Keratinocyte (primary cell): ENCODE results near the gene KRT25. TPM values are rescaled to one million over a fixed set of nuclear protein-coding genes. Genes with fewer than 3 reads are reported as not detected.

ENCODE experiments used
- DNase-seq: peaks from one replicate; pipeline ENCODE4 v3.0.0-alpha.2; 2011; ENCODE audit warnings: low read depth, missing footprints, low spot score
- FAIRE-seq: peaks from 2 replicates; lab custom pipeline; 2011; peaks lifted over from hg19 to GRCh38; lab: Jason Lieb, UNC
- H2AFZ ChIP-seq: 2 replicates; pipeline ENCODE4 v1.6.0; 2012; ENCODE audit warnings: low read length, control low read depth, inconsistent platforms; ENCODE audit not compliant: control insufficient read depth
- H3K27ac ChIP-seq: 2 replicates; pipeline ENCODE4 v1.5.1; 2011; ENCODE audit warnings: low read length; ENCODE audit not compliant: control insufficient read depth, insufficient read depth
- H3K27me3 ChIP-seq: 3 replicates; pipeline ENCODE4 v1.6.0; 2011; ENCODE audit warnings: low read length; ENCODE audit not compliant: control insufficient read depth, insufficient read depth; ENCODE audit errors: extremely low read depth
- H3K36me3 ChIP-seq, 2 experiments: 2 replicates in 1 of 2; 3 replicates in 1 of 2; pipeline ENCODE4 v1.5.1; 2011; ENCODE audit warnings: low read length in 2 of 2, mild to moderate bottlenecking in 1 of 2; ENCODE audit not compliant: control insufficient read depth in 2 of 2, insufficient read depth in 2 of 2; ENCODE audit errors: extremely low read depth in 1 of 2
- H3K4me1 ChIP-seq: 3 replicates; pipeline ENCODE4 v1.5.1; 2011; ENCODE audit warnings: low read length; ENCODE audit not compliant: control insufficient read depth, insufficient read depth; ENCODE audit errors: extremely low read depth
- H3K4me2 ChIP-seq: 3 replicates; pipeline ENCODE4 v1.6.0; 2011; ENCODE audit warnings: low read depth, low read length; ENCODE audit not compliant: control insufficient read depth, insufficient read depth; ENCODE audit errors: extremely low read depth
- H3K4me3 ChIP-seq, 3 experiments: fragments of 200-600 bp in 1 of 3; sonication (generic) in 1 of 3; 2 replicates in 2 of 3; 3 replicates in 1 of 3; pipeline ENCODE4 v1.5.1; 2011 to 2016; ENCODE audit warnings: low read length in 3 of 3, mild to moderate bottlenecking in 3 of 3, control low read depth in 2 of 3, inconsistent platforms in 1 of 3, low read depth in 1 of 3, mixed read lengths in 1 of 3, mixed run types in 1 of 3, moderate library complexity in 1 of 3; ENCODE audit not compliant: control insufficient read depth in 2 of 3, insufficient read depth in 2 of 3; ENCODE audit errors: extremely low read depth in 1 of 3
- H3K79me2 ChIP-seq: 2 replicates; pipeline ENCODE4 v1.6.0; 2012; ENCODE audit warnings: low read length; ENCODE audit not compliant: control insufficient read depth, insufficient read depth
- H3K9ac ChIP-seq: 3 replicates; pipeline ENCODE4 v1.6.0; 2011; ENCODE audit warnings: low read length; ENCODE audit not compliant: control insufficient read depth, insufficient read depth; ENCODE audit errors: extremely low read depth
- H3K9me1 ChIP-seq: 3 replicates; pipeline ENCODE4 v1.6.0; 2011; ENCODE audit warnings: low read length; ENCODE audit not compliant: control insufficient read depth, insufficient read depth; ENCODE audit errors: extremely low read depth
- H3K9me3 ChIP-seq: 2 replicates; pipeline ENCODE4 v1.5.1; 2012; ENCODE audit warnings: low read depth, low read length; ENCODE audit not compliant: control insufficient read depth
- H4K20me1 ChIP-seq: 3 replicates; pipeline ENCODE4 v1.6.0; 2011; ENCODE audit warnings: low read length; ENCODE audit not compliant: control insufficient read depth, insufficient read depth; ENCODE audit errors: extremely low read depth
- EZH2 ChIP-seq: IDR thresholded peaks from one replicate; pipeline ENCODE4 v1.6.1; 2012; ENCODE audit warnings: inconsistent platforms, mild to moderate bottlenecking, low read length, moderate library complexity
- dilution Hi-C: fragments of 300-500 bp; cut with MboI; formaldehyde crosslinking; loops from one replicate; pipeline ENCODE4 v1.7.0; 2020; ENCODE audit warnings: low sequenced_read_pairs; ENCODE audit not compliant: extremely low pct_ligation_motif_present
- polyA plus RNA-seq, 5 experiments: library from polyadenylated mRNA; depleted of rRNA in 3 of 5; stranded (reverse) in 3 of 5; stranded (forward) in 1 of 5; unstranded in 1 of 5; fragments of >200 nt; gene quantifications; 1 replicate in 1 of 5; 2 replicates in 3 of 5; 3 replicates in 1 of 5; pipeline versions ENCODE4 v1.2.1 to v1.2.3, GENCODE V29; 2011 to 2012; ENCODE audit warnings: missing spikeins in 2 of 5, low read depth in 1 of 5, low replicate concordance in 1 of 5
- TF ChIP-seq, protein P1 (sequence below), 3 experiments: IDR thresholded peaks in 1 of 3; conservative IDR thresholded peaks in 1 of 3; optimal IDR thresholded peaks in 1 of 3; 2 replicates in 2 of 3; 3 replicates in 1 of 3; pipeline versions ENCODE3 to v1.5.1; 2011; ENCODE audit warnings: low read length in 3 of 3, mild to moderate bottlenecking in 3 of 3, moderate library complexity in 2 of 3, control low read depth in 1 of 3, inconsistent platforms in 1 of 3; ENCODE audit not compliant: insufficient read depth in 2 of 3; ENCODE audit errors: extremely low read depth in 1 of 3

Gene KRT25
- polyA plus RNA-seq, 1 donor (not counting 4 experiments of a cell fraction or from before 2014, with no cell fraction given): not detected

DNA sequence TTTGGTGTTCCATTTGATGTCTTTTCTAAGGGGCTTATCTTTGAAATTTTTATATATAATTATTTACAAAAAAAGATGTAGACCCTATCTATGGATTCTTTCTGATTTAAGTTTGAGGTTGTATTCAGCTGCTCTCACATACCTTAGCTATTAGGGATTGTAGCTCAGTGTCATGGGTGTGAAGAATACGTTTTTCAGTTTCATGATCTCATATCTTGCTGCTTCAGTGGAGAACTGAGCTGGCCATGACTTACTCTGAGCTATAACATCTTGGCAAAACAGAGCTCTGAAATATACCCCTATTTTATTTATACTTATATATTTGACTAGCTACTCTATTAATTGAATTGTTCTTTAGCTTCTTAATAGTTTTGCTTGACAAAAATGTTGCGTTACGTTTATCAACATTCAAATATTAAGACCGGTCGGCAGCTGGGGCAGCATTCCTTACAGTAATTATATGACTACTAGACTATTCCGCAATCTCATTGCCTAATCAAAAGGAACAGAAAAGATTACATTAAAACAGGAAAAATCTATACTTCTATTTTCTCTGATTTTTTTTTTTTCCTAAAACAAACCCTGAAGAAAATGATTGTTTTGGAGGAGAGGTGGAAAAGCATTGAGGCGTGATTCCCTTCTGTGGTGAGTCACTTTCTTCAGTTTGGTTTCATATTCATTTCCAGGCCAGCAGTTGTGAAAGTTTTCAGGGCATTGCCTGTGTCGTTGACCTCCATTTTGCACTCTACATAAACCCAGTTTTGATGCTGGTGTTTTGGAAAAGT, 27.5 kb downstream of the KRT25 start:
- FAIRE-seq: no peak
- no peaks in the 10 kb centered on the region for H3K36me3 ChIP-seq
- peak overlapping the region; percentile 12 for H3K4me2 ChIP-seq
- no peak overlapping the region for H2AFZ ChIP-seq
- H3K9me1 ChIP-seq: no peaks in the 10 kb centered on the region
- no peaks in the 10 kb centered on the region for H3K4me1 ChIP-seq
- DNase-seq: no peak
- H3K27me3 ChIP-seq: peaks cover 9% of the 10 kb centered on the region
- TF ChIP-seq EZH2: no peak
- TF ChIP-seq, protein P1, sequence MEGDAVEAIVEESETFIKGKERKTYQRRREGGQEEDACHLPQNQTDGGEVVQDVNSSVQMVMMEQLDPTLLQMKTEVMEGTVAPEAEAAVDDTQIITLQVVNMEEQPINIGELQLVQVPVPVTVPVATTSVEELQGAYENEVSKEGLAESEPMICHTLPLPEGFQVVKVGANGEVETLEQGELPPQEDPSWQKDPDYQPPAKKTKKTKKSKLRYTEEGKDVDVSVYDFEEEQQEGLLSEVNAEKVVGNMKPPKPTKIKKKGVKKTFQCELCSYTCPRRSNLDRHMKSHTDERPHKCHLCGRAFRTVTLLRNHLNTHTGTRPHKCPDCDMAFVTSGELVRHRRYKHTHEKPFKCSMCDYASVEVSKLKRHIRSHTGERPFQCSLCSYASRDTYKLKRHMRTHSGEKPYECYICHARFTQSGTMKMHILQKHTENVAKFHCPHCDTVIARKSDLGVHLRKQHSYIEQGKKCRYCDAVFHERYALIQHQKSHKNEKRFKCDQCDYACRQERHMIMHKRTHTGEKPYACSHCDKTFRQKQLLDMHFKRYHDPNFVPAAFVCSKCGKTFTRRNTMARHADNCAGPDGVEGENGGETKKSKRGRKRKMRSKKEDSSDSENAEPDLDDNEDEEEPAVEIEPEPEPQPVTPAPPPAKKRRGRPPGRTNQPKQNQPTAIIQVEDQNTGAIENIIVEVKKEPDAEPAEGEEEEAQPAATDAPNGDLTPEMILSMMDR (optimal IDR thresholded peaks at IDR 0.05 in 1 of 3, IDR thresholded peaks at IDR 0.05 in 1 of 3, conservative IDR thresholded peaks at IDR 0.05 in 1 of 3; ENCODE audit: extremely low read depth in 1 of 3, insufficient read depth in 2 of 3, low read length in 3 of 3): no peak
- H3K4me3 ChIP-seq: no peak overlapping the region
- no peaks in the 10 kb centered on the region for H3K9me3 ChIP-seq
- no peak overlapping the region for H3K27ac ChIP-seq
- no peaks in the 10 kb centered on the region for H3K79me2 ChIP-seq
- dilution Hi-C loops: no loop called here
- H4K20me1 ChIP-seq: no peaks in the 10 kb centered on the region
- H3K9ac ChIP-seq: no peak overlapping the region

DNA sequence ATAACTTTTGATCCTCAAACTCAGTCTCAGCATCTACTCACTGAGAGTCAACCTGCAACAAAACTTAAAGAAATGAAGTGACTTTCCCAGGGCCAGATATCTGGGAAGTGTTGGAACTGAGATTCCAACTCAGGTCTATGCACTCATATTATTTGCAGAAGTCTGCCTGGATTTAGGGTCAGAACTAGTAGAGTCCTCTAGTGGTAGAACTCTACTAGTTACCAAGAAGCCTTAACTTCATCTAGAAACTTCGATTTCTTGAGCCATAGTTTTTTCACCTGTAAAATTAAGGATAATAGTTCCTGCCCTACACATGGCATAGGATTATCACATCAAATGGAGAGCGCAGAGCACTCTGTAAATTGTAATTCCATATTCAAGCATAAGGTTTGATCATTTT, 28.2 kb downstream of the KRT25 start:
- H3K4me2 ChIP-seq: no peak overlapping the region
- H3K36me3 ChIP-seq: no peaks in the 10 kb centered on the region
- no peaks in the 10 kb centered on the region for H4K20me1 ChIP-seq
- no peak for DNase-seq
- peaks cover 9% of the 10 kb centered on the region for H3K27me3 ChIP-seq
- FAIRE-seq: no peak
- no peaks in the 10 kb centered on the region for H3K4me1 ChIP-seq
- no peak overlapping the region for H3K4me3 ChIP-seq
- no peaks in the 10 kb centered on the region for H3K9me3 ChIP-seq
- no peaks in the 10 kb centered on the region for H3K9me1 ChIP-seq
- H3K27ac ChIP-seq: no peak overlapping the region
- H2AFZ ChIP-seq: no peak overlapping the region
- H3K9ac ChIP-seq: no peak overlapping the region
- H3K79me2 ChIP-seq: no peaks in the 10 kb centered on the region
- dilution Hi-C loops: no loop called here
- TF ChIP-seq EZH2: no peak
- TF ChIP-seq, protein P1 (optimal IDR thresholded peaks at IDR 0.05 in 1 of 3, IDR thresholded peaks at IDR 0.05 in 1 of 3, conservative IDR thresholded peaks at IDR 0.05 in 1 of 3; ENCODE audit: extremely low read depth in 1 of 3, insufficient read depth in 2 of 3, low read length in 3 of 3): peak in 2 of 3 experiments; percentile 38 to 44
